ENCODE results near the gene TRIM68.

Gene TRIM68, protein sequence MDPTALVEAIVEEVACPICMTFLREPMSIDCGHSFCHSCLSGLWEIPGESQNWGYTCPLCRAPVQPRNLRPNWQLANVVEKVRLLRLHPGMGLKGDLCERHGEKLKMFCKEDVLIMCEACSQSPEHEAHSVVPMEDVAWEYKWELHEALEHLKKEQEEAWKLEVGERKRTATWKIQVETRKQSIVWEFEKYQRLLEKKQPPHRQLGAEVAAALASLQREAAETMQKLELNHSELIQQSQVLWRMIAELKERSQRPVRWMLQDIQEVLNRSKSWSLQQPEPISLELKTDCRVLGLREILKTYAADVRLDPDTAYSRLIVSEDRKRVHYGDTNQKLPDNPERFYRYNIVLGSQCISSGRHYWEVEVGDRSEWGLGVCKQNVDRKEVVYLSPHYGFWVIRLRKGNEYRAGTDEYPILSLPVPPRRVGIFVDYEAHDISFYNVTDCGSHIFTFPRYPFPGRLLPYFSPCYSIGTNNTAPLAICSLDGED

DNA sequence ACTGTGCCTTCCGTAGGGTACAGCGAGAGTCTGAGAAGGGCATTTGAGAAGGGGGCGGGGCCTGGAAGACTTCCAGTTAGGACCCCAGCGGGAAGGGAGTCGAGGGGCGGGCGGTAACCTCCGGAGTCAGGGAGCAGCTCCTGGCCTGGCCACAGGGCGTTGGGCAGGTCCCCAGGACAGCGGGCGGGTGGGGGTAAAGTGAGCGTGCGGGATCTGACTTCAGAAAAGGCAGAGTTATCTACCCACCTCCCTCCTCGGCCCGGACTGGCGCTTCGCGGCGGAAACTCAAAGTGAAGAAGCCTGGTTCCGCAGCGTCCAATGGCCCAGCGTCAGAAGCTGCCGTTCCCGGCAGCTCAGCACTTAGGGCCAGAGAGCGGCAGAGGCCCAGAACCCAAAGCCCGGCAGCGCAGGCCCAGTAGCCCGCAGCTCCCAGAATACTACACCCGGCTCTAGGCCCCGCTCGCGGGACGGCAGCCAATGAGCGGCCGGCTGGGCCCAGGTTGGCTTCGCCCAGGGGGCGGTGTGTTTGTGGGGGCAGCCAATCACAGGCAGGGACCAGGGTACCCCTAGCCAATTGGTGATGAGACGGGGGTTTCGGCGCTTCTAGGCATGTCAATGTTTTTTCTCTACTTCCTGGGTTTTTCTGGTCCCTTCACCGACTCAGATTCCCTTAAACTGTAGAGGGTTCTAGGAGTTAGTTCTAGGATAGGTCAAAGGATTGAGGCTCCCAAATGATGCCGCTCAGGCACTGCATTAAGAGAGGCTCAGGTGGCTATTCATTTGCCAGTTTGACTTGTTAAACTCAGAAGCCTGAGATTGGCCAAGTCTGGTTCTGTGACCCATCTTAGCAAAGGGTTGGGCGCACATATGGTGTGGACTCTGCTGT, at the start of gene TRIM68:
TRIM68 (minus strand) TSS at position 451 of the 886 bp plus-strand sequence. CDS start 2,727 bp downstream, outside the sequence.
- Histone ChIP-seq H3K79me2 (ENCODE audit: insufficient read depth, low read length) (peaks cover 7% of the 10 kb centered on the region), H3K4me3 (ENCODE audit: low read length, poor library complexity, severe bottlenecking) (peak within 1 kb of the TSS; percentile 93), H3K9me3 (ENCODE audit: insufficient read depth, low read depth, low read length) (no peaks in the 10 kb centered on the region), H3K27me3 (ENCODE audit: insufficient read depth, low read length, poor library complexity, severe bottlenecking) (peaks cover 9% of the 10 kb centered on the region), H3K4me2 (ENCODE audit: low read depth, low read length, poor library complexity, severe bottlenecking) (peak within 1 kb of the TSS; percentile 99), H3F3A (ENCODE audit: low read depth) (no peaks in the 10 kb centered on the region), H3K36me3 (ENCODE audit: insufficient read depth, low read length) (no peaks in the 10 kb centered on the region), H3K9ac (ENCODE audit: low read depth, low read length, poor library complexity, severe bottlenecking) (peak within 1 kb of the TSS; percentile 91), H2AFZ (ENCODE audit: low read length) (peak within 1 kb of the TSS; percentile 100), H4K20me1 (ENCODE audit: insufficient read depth, low read length, poor library complexity, severe bottlenecking) (no peaks in the 10 kb centered on the region), H3K9me2 (replicated peaks; ENCODE audit: low read depth, low read length) (no peaks in the 10 kb centered on the region), H3K4me1 (ENCODE audit: insufficient read depth, low read length, poor library complexity, severe bottlenecking) (peaks cover 29% of the 10 kb centered on the region)
- no peak for TF ChIP-seq EZH2phosphoT487 (IDR thresholded peaks at IDR 0.05; ENCODE audit: borderline replicate concordance)
- TF ChIP-seq, protein P1, sequence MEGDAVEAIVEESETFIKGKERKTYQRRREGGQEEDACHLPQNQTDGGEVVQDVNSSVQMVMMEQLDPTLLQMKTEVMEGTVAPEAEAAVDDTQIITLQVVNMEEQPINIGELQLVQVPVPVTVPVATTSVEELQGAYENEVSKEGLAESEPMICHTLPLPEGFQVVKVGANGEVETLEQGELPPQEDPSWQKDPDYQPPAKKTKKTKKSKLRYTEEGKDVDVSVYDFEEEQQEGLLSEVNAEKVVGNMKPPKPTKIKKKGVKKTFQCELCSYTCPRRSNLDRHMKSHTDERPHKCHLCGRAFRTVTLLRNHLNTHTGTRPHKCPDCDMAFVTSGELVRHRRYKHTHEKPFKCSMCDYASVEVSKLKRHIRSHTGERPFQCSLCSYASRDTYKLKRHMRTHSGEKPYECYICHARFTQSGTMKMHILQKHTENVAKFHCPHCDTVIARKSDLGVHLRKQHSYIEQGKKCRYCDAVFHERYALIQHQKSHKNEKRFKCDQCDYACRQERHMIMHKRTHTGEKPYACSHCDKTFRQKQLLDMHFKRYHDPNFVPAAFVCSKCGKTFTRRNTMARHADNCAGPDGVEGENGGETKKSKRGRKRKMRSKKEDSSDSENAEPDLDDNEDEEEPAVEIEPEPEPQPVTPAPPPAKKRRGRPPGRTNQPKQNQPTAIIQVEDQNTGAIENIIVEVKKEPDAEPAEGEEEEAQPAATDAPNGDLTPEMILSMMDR (conservative IDR thresholded peaks at IDR 0.05; ENCODE audit: low read length), result no peak

DNA sequence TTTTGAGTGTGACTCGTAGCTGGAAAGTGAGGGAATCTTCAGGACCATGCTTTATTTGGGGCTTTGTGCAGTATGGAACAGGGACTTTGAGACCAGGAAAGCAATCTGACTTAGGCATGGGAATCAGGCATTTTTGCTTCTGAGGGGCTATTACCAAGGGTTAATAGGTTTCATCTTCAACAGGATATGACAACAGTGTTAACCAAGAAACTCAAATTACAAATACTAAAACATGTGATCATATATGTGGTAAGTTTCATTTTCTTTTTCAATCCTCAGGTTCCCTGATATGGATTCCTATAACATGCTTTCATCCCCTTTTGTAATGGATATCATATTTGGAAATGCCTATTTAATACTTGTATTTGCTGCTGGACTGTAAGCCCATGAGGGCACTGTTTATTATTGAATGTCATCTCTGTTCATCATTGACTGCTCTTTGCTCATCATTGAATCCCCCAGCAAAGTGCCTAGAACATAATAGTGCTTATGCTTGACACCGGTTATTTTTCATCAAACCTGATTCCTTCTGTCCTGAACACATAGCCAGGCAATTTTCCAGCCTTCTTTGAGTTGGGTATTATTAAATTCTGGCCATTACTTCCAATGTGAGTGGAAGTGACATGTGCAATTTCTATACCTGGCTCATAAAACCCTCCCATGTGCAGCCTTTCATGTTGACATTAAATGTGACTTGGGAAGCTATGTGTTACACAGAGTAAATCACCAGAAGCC, 46.8 kb upstream of the TRIM68 start:
- H3K4me2 ChIP-seq (ENCODE audit: low read depth, low read length, poor library complexity, severe bottlenecking), result no peak overlapping the region
- H3K79me2 ChIP-seq (ENCODE audit: insufficient read depth, low read length), result no peaks in the 10 kb centered on the region
- H3K9me2 ChIP-seq (replicated peaks; ENCODE audit: low read depth, low read length), result no peaks in the 10 kb centered on the region
- no peak overlapping the region for H3K4me3 ChIP-seq (ENCODE audit: low read length, poor library complexity, severe bottlenecking)
- H3K36me3 ChIP-seq (ENCODE audit: insufficient read depth, low read length), result no peaks in the 10 kb centered on the region
- no peak for TF ChIP-seq EZH2phosphoT487 (IDR thresholded peaks at IDR 0.05; ENCODE audit: borderline replicate concordance)
- TF ChIP-seq, protein P1 (conservative IDR thresholded peaks at IDR 0.05; ENCODE audit: low read length), result no peak
- H3K27me3 ChIP-seq (ENCODE audit: insufficient read depth, low read length, poor library complexity, severe bottlenecking), result no peaks in the 10 kb centered on the region
- H3F3A ChIP-seq (ENCODE audit: low read depth), result no peaks in the 10 kb centered on the region
- H3K9ac ChIP-seq (ENCODE audit: low read depth, low read length, poor library complexity, severe bottlenecking), result no peak overlapping the region
- H4K20me1 ChIP-seq (ENCODE audit: insufficient read depth, low read length, poor library complexity, severe bottlenecking), result no peaks in the 10 kb centered on the region
- H3K4me1 ChIP-seq (ENCODE audit: insufficient read depth, low read length, poor library complexity, severe bottlenecking), result no peaks in the 10 kb centered on the region
- no peak overlapping the region for H2AFZ ChIP-seq (ENCODE audit: low read length)
- no peaks in the 10 kb centered on the region for H3K9me3 ChIP-seq (ENCODE audit: insufficient read depth, low read depth, low read length)

DNA sequence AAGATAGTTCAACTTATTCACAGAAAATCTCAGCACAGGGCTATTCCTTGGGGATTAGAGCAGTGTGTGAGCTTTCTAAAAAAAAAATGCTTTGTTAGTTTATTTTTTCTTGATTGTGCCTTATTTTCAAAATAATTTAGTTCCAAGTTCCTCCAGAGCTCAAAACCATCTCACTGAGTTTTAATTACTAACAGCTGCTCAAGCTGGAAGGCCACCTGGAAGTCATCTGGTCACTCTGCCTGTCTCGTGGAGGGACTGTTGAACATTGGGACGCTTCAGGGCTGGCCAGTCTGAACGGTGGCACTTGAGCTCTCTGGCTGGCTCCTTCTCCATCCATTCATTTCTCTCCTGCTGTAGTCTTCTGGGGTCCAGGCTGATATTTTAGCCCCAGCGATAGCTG, 39.7 kb upstream of the TRIM68 start:
- Histone ChIP-seq H3K9me3 (ENCODE audit: insufficient read depth, low read depth, low read length) (no peaks in the 10 kb centered on the region), H3K9ac (ENCODE audit: low read depth, low read length, poor library complexity, severe bottlenecking) (no peak overlapping the region), H3K79me2 (ENCODE audit: insufficient read depth, low read length) (no peaks in the 10 kb centered on the region), H3K4me1 (ENCODE audit: insufficient read depth, low read length, poor library complexity, severe bottlenecking) (no peaks in the 10 kb centered on the region), H4K20me1 (ENCODE audit: insufficient read depth, low read length, poor library complexity, severe bottlenecking) (no peaks in the 10 kb centered on the region), H2AFZ (ENCODE audit: low read length) (no peak overlapping the region), H3K4me3 (ENCODE audit: low read length, poor library complexity, severe bottlenecking) (no peak overlapping the region), H3K9me2 (replicated peaks; ENCODE audit: low read depth, low read length) (no peaks in the 10 kb centered on the region), H3K36me3 (ENCODE audit: insufficient read depth, low read length) (no peaks in the 10 kb centered on the region), H3K4me2 (ENCODE audit: low read depth, low read length, poor library complexity, severe bottlenecking) (no peak overlapping the region), H3K27me3 (ENCODE audit: insufficient read depth, low read length, poor library complexity, severe bottlenecking) (no peaks in the 10 kb centered on the region), H3F3A (ENCODE audit: low read depth) (no peaks in the 10 kb centered on the region)
- no peak for TF ChIP-seq EZH2phosphoT487 (IDR thresholded peaks at IDR 0.05; ENCODE audit: borderline replicate concordance)
- TF ChIP-seq, protein P1 (conservative IDR thresholded peaks at IDR 0.05; ENCODE audit: low read length), result no peak

Data from Loucy (cell line).